Glutamatergic neuron (in vitro differentiated cells): ENCODE data around the gene LSM14B. TPM values are rescaled to one million over a fixed set of nuclear protein-coding genes. Genes with fewer than 3 reads are reported as not detected.

ENCODE experiments used
- DNase-seq: peaks from one replicate; pipeline ENCODE4 v3.0.0; 2022
- H3K27ac Mint-ChIP-seq: one replicate; pipeline ENCODE4 v1.8.0; 2020; ENCODE audit warnings: mild to moderate bottlenecking, mixed read lengths, inconsistent platforms; ENCODE audit not compliant: unreplicated experiment
- H3K27me3 Mint-ChIP-seq: one replicate; pipeline ENCODE4 v1.8.0; 2020; ENCODE audit warnings: mild to moderate bottlenecking, moderate library complexity, mixed read lengths, inconsistent platforms; ENCODE audit not compliant: unreplicated experiment
- H3K36me3 Mint-ChIP-seq: one replicate; pipeline ENCODE4 v1.8.0; 2020; ENCODE audit warnings: mild to moderate bottlenecking, mixed read lengths, inconsistent platforms; ENCODE audit not compliant: unreplicated experiment
- H3K4me1 Mint-ChIP-seq: one replicate; pipeline ENCODE4 v1.8.0; 2020; ENCODE audit warnings: mild to moderate bottlenecking, low read depth, mixed read lengths, inconsistent platforms; ENCODE audit not compliant: unreplicated experiment
- H3K4me3 Mint-ChIP-seq: one replicate; pipeline ENCODE4 v1.8.0; 2020; ENCODE audit warnings: mild to moderate bottlenecking, mixed read lengths, inconsistent platforms; ENCODE audit not compliant: unreplicated experiment
- H3K9me3 Mint-ChIP-seq: one replicate; pipeline ENCODE4 v1.8.0; 2020; ENCODE audit warnings: mild to moderate bottlenecking, moderate library complexity, mixed read lengths, inconsistent platforms; ENCODE audit not compliant: unreplicated experiment
- CTCF ChIP-seq: fragments of 200-600 bp; sonication (generic); IDR thresholded peaks from one replicate; pipeline ENCODE4 v1.5.0; 2021; ENCODE audit not compliant: partially characterized antibody, unreplicated experiment
- total RNA-seq: library from RNA; stranded (reverse); fragmentation: NEBNext Ultra II Directional; extraction: Animal tissue kit (Norgen Biotek cat#: 25700); gene quantifications from one replicate; pipeline ENCODE4 v1.2.1, GENCODE V29; 2021; ENCODE audit not compliant: unreplicated experiment

LSM14B gene
- total RNA-seq, 1 donor from 2014 or later, result 73.6 TPM

GRCh38 chr20:62142252-62143080 is 20.2 kb downstream of the LSM14B start:
- DNase-seq, result peak; percentile 56

GRCh38 chr20:62143081-62143956 is 21.0 kb downstream of the LSM14B start, which contains the start of the genes PSMA7 and SS18L1:
TSS of gene PSMA7 (minus strand) at chr20:62143394. CDS start at chr20:62143303, 91 bp downstream.
TSS of gene SS18L1 (plus strand) at chr20:62143769. CDS start at chr20:62143821, 52 bp downstream.
- H3K4me3 Mint-ChIP-seq, result peak within 1 kb of the TSS; percentile 98
- DNase-seq, result peak; percentile 89
- H3K9me3 Mint-ChIP-seq, result peaks cover 23% of the 10 kb centered on the region
- peaks cover 23% of the 10 kb centered on the region for H3K4me1 Mint-ChIP-seq
- H3K27ac Mint-ChIP-seq, result peak within 1 kb of the TSS; percentile 95
- TF ChIP-seq CTCF, result no peak
- no peaks in the 10 kb centered on the region for H3K36me3 Mint-ChIP-seq
- peaks cover 19% of the 10 kb centered on the region for H3K27me3 Mint-ChIP-seq

More at GRCh38 chr20:62142252-62143080, 20.2 kb downstream of the LSM14B start:
- Mint-ChIP-seq H3K27me3 (peaks cover 21% of the 10 kb centered on the region), H3K27ac (peak overlapping the region; percentile 95), H3K4me3 (peak overlapping the region; percentile 98), H3K36me3 (peaks cover 5% of the 10 kb centered on the region), H3K9me3 (peaks cover 29% of the 10 kb centered on the region), H3K4me1 (peaks cover 23% of the 10 kb centered on the region)
- TF ChIP-seq CTCF, result no peak

- TF ChIP-seq CTCF, result no peak
- Mint-ChIP-seq H3K27me3 (peaks cover 18% of the 10 kb centered on the region), H3K4me3 (peak overlapping the region; percentile 93), H3K4me1 (peaks cover 25% of the 10 kb centered on the region), H3K9me3 (peaks cover 23% of the 10 kb centered on the region), H3K27ac (peak overlapping the region; percentile 79), H3K36me3 (no peaks in the 10 kb centered on the region)
- DNase-seq, result peak; percentile 70
Observed at GRCh38 chr20:62143957-62144825, 21.9 kb downstream of the LSM14B start.

- Mint-ChIP-seq H3K36me3 (no peaks in the 10 kb centered on the region), H3K4me3 (peak overlapping the region; percentile 93), H3K9me3 (peaks cover 27% of the 10 kb centered on the region), H3K27me3 (peaks cover 20% of the 10 kb centered on the region), H3K27ac (no peak overlapping the region), H3K4me1 (peaks cover 29% of the 10 kb centered on the region)
- TF ChIP-seq CTCF, result no peak
- no peak for DNase-seq
Observed at GRCh38 chr20:62145688-62146018, 23.4 kb downstream of the LSM14B start.
